HG03060 (cell line): Measurements from ENCODE around the gene TPST1.

ENCODE experiments used
- ATAC-seq: cut with Tn5 transposase; IDR thresholded peaks from one replicate; pipeline ENCODE4 v1.9.1; 2021; ENCODE audit warnings: low read depth, moderate number of reproducible peaks; ENCODE audit not compliant: unreplicated experiment

The TPST1 gene

DNA sequence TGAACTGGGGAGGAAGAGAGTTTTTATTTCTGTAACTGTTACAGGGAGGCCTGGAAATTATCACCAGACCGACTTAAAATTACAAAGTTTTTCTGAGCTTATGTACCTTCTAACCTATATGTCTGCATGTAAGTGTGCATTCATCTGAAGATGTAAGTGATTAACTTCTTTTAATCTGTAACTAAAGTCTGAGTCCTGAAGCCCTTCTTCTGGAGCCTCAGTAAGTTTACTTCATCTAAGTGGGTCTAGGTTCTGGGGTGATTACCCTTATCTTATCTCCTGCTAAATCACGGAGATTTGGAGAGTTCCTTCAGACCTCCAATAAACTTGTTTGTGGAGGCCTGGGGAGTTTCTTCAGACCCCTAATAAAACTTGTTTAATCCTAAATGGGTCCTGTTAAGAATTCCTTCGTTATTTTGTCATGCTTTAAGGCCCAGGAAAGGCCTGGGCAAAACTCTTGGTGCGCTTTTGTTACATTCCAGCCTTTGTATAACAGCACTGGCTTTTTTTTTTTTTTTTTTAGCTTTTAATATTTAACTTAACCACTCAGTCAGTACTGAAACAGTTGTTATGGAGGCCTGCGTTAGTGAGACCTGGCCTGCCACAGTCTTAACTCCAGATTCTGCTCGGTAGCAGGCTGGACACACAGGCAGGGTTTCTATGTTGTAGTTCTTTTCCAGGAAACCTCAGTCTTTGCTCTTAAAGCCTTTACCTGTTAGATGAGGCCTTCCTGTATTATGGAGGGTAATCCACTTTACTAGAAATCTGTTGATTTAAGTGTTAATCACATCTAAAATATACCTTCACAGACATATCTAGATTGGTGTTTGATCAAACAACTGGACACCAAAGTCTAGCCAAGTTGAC lies 33.0 kb downstream of the TPST1 start:
- no peak for ATAC-seq

DNA sequence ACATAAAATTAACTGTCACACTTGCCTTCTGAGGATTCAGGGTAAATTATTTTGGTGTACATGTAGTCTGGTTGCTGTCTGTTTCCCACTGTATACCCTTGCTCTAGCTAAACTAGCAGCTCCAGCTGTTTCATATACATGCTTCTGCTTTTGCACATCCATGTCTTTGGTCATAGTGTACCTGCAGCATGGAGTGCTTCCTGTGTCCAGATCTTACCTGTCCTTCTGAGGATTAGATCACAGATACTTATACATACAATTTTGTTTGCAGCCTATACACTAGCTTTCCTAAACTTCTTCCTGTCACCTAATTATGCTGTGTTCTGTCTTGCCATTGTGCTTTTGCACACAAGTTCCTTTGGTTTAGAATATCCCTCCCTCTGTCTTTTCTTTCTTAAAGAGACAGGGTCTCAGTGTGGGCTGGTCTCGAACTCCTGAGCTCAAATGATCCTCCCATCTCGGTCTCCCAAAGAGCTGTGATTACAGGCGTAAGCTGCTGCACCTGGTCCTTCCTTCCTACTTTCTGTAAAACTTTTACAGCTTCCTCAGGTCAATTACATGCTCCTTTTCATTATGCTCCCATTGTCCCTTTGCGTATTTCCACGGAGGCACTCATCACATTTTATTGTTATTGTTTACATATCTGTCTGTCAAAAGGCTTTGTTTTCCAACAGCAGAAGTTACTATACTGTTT lies 33.8 kb downstream of the TPST1 start:
- ATAC-seq = no peak

DNA sequence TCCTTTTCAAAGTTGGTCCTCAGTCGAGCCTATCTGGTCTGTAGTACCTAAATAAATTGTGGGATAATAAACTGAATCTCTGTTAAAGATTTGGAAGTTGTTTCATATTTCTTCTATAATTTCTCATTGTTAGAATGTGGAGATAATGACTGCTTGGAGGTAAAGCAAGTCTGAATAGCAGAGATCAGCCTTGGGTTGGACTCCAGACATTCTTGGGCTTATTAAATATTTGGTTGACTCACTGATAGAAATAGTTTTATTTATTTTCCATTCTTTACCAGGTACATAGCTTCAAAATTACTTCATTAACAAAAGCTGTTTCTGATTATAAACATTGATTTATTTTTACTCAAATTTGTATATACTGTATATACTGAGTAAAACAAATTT lies 34.3 kb downstream of the TPST1 start:
- no peak for ATAC-seq

DNA sequence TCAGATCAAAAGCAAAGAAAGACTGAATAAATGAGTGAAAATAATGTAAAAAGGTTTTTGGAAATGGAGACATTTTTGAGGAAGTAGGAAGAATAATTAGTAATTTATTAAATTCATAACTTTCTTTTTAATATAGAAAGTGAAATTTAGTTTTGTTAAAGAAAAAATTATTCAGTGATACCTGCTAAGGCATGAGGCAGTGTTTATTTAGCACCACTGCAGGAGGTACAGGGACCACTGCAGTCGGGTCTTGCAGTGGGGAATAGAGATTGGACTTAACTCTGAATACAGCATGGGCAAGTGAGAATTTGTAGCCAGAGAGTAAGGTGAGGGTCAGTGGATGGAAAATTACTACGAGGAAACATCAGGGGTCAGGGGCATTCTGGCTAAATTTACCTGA lies 39.9 kb downstream of the TPST1 start:
- ATAC-seq = no peak

DNA sequence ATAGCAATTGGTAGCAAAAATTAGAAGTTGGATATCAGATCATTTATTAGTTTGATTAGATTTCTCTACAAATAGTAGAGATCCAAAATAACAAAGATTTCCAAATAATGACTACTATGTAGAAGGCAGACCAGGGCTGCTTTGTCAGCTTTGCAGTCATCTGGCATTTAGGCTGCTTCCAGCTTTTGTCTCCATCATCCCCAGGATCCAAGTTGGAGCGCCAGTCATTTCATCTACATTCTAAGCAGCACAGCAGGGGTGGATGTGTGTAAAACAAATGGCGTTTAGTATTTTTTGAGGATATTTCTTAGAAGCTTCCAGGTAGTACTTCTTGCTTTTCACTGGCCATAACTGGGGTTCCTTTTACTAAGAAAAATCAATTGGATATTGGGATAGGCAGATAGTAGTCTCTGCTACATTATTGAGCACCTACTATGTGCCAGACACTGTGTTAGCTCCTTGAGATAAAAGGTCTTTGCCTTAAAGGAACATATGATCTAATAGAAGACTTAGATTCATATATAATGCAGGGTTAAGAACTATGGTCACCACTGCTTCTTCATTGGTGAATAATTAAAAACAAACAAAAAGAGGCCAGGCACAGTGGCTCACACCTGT lies 41.5 kb downstream of the TPST1 start:
- no peak for ATAC-seq

DNA sequence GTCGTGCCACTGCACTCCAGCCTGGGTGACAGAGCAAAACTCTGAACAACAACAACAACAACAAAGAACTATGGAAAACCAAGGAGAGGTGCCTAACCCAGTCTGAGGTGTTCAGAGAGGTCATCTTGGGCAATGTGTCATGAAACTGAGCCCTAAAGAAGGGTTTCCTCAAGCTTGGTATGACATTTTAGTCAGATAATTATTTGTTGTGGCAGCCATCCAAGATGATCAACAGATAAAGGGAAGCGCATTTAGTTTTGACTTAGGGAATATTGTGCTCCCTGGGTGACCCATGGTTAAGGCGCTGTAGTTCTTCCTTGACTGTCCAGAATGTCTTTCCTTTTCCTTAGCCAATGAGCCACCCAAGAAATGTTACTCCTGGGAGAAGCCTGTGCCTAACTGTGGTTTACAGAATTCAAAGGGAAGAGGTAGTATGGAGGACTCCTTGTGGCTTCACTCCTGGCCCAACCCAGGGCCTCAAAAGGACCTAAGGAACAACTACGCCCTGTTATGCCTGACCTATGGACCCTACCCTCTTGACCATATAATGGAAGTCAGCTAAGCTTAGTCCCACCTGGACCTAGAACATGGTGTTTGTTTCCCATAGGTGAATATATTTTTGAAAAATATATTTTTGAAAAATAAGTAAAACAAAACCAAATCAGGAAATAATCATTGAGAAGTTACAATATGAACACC lies 42.4 kb downstream of the TPST1 start:
- ATAC-seq = no peak

DNA sequence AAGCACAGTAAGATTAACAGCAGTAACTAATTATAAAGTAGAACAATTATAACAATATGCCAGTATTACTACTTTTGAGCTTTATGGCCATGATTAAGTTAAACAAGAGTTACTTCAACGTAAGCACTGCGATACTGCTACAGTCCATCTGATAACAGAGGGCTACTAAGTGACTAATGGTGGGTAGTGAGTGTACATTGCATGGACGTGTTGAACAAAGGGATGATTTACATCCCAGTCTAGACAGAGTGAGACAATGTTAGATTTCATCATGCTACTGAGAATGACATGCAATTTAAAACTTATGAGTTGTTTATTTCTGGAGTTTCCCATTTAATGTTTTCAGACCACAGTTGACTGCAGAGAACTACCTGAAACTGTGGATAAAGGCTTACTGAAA lies 45.6 kb downstream of the TPST1 start:
- ATAC-seq = no peak

DNA sequence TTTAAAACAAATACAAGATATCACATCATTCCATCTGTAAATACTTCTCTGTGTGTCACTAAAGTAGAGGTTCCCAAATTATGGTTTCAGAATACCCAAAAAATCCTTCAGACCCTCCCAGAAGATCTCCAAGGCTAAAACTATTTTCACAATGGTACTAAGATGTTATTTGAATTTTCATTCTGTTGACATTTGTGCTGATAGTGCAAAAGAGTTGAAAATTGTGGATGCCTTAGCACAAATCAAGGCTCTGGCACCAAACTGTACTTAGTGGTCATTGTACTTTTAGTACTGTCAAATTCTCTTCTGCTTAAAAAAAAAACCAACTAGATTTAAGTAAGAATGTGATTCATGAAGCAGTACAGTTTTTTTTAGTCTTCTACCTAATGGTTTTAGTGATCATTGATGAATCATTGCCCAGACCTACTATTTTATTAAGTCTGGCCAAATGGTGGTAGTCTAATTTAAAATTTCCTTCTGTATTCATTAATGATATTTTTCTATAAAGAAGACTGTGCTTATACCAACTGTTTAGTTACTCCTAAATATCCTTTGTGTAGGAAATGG lies 50.5 kb downstream of the TPST1 start:
- no peak for ATAC-seq

DNA sequence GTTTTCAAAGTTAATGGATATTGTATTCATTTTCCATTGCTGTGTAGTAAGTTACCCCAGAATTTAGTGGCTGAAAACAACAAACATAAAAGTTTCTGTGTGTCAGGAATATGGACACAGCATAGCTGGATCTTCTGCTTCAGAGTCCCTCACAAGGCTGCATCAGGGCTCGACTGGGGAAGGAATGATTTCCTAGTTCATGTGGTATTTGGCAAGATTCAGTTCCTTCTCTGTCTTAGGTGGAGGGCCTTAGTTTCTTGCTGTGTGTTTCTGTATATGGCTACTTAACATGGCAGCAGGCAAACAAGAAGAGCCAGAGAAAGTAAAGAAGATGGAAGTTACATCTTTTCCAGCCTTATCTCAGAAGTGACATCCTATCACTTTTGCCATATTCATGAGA lies 51.1 kb downstream of the TPST1 start:
- no peak for ATAC-seq

DNA sequence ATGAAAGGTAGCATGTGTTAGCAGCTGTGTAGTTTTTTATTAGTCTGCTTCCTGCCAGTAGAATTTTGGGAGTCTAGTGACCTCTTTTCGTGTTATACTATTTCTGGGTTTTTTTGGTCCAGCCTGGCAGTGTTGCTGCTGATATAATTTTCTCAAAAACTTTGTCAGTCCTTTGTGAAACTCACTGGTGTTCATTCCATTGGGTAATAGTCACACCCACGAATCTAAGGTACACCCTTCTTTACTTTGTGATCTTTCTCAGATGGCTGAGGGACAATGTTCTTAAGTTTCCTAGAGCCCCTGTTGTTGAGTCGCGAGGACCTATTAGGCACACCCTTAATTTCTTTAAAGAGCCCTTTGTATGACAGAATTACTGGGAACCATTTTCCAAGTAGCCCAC lies 52.3 kb downstream of the TPST1 start:
- ATAC-seq = no peak

DNA sequence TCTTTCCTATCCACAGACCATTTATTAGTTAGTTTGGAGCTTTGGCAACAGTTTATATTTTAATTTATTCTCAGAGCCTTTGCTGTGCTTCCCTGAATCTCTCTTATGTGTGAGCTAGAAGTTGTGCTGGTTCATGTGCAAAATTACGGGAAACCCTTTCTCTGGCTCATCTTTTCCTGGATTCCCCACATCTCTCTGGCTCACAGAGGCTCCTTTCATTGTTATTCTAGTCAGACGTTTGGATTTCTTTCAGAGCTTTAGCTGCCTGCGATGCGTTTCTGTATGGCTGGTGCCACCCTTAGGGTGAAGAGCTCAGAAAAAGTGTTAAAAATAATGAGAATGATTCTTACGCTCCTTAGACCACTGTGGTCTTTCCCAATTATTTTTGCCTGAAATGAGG lies 53.3 kb downstream of the TPST1 start:
- ATAC-seq = no peak

DNA sequence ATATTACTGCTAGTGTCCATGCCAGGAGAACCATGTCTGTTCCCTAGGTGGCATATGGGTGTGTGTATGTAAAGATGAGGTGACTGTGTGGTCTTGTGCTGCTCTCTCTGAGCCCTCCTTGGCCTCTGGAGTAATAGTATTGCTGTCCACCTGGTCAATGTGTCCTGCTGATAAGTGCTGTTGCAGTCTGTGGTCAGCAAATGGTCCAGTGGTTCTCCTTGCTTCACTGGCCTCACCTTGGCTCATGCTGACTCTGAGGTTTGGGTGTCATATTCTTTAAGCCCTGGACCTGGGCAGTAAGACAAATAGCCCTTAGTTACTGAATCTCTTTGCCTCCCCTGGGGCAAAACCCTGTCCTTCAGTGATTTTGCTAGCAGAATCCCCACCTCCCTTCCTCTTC lies 56.8 kb downstream of the TPST1 start:
- no peak for ATAC-seq

DNA sequence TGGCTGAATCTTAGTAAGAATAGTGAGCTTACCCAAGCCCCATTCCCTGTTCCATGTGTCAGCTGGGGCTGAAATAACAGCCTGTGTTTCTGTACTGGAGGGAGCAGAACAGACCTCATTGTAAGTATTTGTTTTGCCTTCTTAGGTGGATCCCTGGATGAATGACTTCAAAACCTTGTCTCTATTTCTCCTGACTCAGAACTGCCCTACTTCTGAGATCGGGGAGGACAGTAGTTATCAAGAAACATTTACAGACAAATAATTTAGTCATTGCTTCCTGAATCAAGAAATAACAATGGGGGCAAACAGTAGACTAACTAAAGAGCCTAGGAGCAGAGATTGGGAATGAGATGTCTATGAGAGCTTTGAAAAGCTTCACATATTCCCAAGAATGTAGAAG lies 58.8 kb downstream of the TPST1 start:
- no peak for ATAC-seq

DNA sequence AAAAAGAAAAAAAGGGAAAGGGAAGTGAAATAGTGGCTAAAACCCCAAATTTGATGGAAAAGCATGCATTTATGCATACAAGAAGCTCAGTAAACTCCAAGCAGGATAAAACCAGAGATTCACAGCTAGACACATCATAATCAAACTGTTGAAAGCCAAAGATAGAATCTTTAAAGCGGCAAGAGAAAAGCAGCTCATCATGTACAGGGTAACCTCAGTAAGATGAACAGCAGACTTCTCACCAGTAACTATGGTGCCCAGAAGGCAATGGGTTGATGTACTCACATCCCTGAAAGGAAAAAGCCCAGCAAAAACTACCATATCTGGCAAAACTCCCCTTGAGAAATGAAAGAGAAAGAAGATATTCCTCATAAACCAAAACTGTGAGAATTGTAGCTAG lies 60.4 kb downstream of the TPST1 start:
- no peak for ATAC-seq

DNA sequence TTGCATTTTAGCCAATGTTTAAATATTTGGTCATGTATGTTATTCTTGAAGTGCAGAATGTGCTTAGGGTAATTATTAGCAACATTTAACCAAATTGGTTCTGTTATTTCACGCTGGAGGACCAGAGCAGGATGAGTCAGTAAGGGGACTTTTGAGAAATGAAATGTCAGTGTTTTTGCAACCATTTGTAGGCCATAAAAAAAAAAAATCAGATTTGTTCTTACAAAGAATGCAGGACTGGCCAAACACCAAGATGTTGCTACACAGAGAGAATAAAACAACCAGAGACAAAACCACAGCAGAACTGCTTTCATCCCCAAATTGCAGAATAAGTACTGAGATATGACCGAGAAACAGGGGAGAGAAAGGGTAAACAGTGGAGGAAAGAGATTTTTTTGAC lies 62.1 kb downstream of the TPST1 start:
- no peak for ATAC-seq

DNA sequence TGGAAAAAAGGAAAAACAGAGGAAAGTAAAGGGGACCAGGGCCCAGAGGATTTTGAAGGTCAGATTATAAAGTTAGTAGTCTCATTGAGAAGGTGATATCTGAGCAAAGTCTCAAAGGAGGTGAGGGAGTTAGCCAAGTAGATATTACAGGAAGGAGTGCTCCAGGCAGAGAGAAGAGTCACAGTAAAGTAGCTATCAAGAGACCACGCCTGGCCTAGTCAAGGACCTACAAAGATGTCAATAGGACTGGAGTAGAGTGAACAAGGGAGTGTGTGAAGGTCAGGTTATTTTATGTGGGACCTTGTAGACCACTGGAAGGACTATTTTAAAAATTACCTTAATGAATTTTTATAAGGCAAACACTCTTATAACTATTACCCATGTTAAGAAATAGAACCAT lies 64.8 kb downstream of the TPST1 start:
- ATAC-seq = no peak

DNA sequence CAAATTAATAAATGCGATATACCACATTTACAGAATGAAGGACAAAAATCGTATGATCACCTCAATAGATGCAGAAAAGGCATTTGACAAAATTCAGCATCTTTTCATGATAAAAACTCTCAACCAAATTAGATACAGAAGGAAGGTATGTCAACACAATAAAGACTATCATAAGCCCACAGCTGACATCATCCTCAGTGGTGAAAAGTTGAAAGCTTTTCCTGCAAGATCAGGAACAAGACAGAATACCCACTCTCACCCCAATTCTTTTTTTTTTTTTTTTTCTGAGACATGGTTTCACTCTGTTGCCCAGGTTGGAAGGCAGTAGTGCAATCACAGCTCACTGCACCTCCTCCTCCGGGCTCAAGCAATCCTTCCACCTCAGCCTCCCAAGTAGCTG lies 67.2 kb downstream of the TPST1 start:
- ATAC-seq = no peak

DNA sequence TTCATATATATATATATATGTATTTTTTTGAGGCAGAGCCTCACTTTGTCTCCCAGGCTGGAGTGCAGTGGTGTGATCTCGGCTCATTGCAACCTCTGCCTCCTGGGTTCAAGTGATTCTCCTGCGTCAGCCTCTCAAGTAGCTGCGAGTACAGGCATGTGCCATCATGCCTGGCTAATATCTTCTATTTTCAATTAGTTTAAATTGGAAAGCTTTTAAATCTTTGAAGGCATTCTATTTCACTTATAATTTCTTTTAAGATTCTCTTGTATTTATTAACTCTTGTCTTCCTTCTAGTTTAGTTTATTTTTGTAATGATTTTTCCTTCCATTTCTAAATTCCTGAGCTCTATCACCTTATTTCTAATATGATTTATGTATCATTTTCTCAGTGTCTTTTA lies 71.2 kb downstream of the TPST1 start:
- ATAC-seq = no peak

DNA sequence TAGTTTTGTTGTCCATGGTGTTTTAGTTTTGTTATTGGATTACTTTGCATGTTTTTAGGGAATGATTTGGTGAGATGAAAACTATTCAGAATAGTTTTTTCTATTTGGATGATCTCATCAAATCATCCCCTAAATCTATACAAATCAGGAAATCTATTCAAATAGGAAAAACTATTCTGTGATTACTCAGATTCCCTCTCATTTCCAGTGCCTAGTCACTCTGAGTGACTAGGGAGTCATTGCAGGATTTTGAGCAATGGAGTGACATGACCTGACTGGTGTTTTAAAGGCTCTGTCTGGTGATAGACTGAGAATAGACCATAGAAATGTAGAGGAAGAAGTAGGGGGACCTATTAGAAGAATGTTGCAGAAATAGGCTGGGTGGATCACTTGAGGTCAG lies 72.4 kb downstream of the TPST1 start:
- ATAC-seq = no peak

DNA sequence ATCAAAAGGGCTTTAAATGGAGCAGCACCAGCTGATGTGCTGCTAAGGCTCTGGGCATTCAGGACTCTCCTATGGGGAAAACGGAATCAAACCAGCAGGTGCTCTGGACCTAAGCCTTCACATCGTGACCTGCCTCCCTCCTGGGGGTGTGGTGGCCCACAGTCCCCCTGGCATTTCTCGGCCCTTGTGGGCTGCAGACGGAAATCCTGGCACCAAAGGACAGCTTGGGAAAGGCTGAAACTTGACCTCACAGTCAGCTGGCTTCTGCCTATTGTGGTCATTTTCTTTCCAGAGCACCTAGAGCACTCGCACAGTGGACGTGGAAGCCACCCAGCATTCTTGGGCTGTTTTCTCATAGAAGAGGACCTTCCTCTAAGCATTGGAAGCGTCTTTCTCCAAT lies 74.8 kb downstream of the TPST1 start:
- no peak for ATAC-seq
